ENCODE measurements around the gene ASCC3. TPM values are rescaled to one million over a fixed set of nuclear protein-coding genes. Genes with fewer than 3 reads are reported as not detected.

The ASCC3 gene
- total and polyA plus RNA-seq, 4 donors, result 12.8 to 32.7 (median 16.4) TPM

GRCh38 chr6:100850174-100850573 is 31.0 kb downstream of the ASCC3 start:
- no peaks in the 10 kb centered on the region for H3K27me3 ChIP-seq (ENCODE audit: control insufficient read depth in 4 of 4, insufficient read depth in 4 of 4, low read length in 3 of 4)
- TF ChIP-seq GABPA (IDR thresholded peaks at IDR 0.05 in 1 of 2, conservative IDR thresholded peaks at IDR 0.05 in 1 of 2) (no peak), EGR1 (IDR thresholded peaks at IDR 0.05; ENCODE audit: low read depth in 2 of 2) (no peak), FOXA2 (IDR thresholded peaks at IDR 0.05) (no peak), MAX (IDR thresholded peaks at IDR 0.05) (no peak), TAF1 (conservative IDR thresholded peaks at IDR 0.05) (no peak), YY1 (IDR thresholded peaks at IDR 0.05) (no peak), FOXA1 (IDR thresholded peaks at IDR 0.05) (no peak), HNF4A (conservative IDR thresholded peaks at IDR 0.05) (no peak), HNF4G (IDR thresholded peaks at IDR 0.05) (no peak), SP1 (IDR thresholded peaks at IDR 0.05) (no peak), JUND (IDR thresholded peaks at IDR 0.05) (no peak), ATF3 (IDR thresholded peaks at IDR 0.05) (no peak), REST (IDR thresholded peaks at IDR 0.05) (no peak), RXRA (IDR thresholded peaks at IDR 0.05) (no peak), ZBTB33 (IDR thresholded peaks at IDR 0.05) (no peak), NR2F2 (IDR thresholded peaks at IDR 0.05) (no peak), CTCF (IDR thresholded peaks at IDR 0.05; ENCODE audit: low read depth, low read length, missing input control) (no peak), RAD21 (IDR thresholded peaks at IDR 0.05) (no peak)
- no peak overlapping the region for H3K9ac ChIP-seq (ENCODE audit: low read depth in 1 of 2, low read length in 2 of 2)
- no peaks in the 10 kb centered on the region for H3K9me3 ChIP-seq (ENCODE audit: control insufficient read depth in 4 of 4, low read length in 3 of 4)
- no peaks in the 10 kb centered on the region for H3K4me1 ChIP-seq (ENCODE audit: control insufficient read depth in 4 of 4, insufficient read depth in 4 of 4, low read length in 3 of 4)
- WGBS, result 86% methylated on average over 2 of the region's 2 CpGs
- H3K36me3 ChIP-seq (ENCODE audit: control insufficient read depth in 4 of 4, insufficient read depth in 3 of 4, low read depth in 1 of 4, low read length in 3 of 4), result peaks cover 0 to 8% (median 4%) of the 10 kb centered on the region in 4 donors
- H3K4me3 ChIP-seq (ENCODE audit: low read depth in 1 of 3, low read length in 3 of 3), result no peak overlapping the region
- no peak overlapping the region for H3K27ac ChIP-seq (ENCODE audit: low read depth in 1 of 2, low read length in 2 of 2)
- DNase-seq (ENCODE audit: low spot score), result no peak

All from liver (tissue), 9 donors.